ENCODE measurements around the gene ANKLE2.
"Not testable (repeated sequence)": the region's sequence is repeated elsewhere in the genome, so short reads cannot be mapped to it uniquely, and the experiment has no call there.

The ANKLE2 gene

GRCh38 chr12:132776816-132777568 is 15.4 kb upstream of the ANKLE2 start:
- Histone ChIP-seq H3K9ac (ENCODE audit: low read depth, low read length) (no peak overlapping the region), H3K27ac (ENCODE audit: low read depth, low read length) (no peak overlapping the region), H3K36me3 (ENCODE audit: insufficient read depth, low read length) (peaks cover 84% of the 10 kb centered on the region), H3K27me3 (ENCODE audit: insufficient read depth, low read length) (no peaks in the 10 kb centered on the region), H3K4me3 (ENCODE audit: low read length) (no peak overlapping the region), H3K4me1 (ENCODE audit: insufficient read depth, low read length) (no peaks in the 10 kb centered on the region), H3K9me3 (ENCODE audit: insufficient read depth, low read depth, low read length) (no peaks in the 10 kb centered on the region)
- 96% methylated on average over 29 of the region's 29 CpGs for WGBS

GRCh38 chr12:132776230-132776625 is 14.6 kb upstream of the ANKLE2 start:
- H3K9ac ChIP-seq (ENCODE audit: low read depth, low read length); H3K27me3 ChIP-seq (ENCODE audit: insufficient read depth, low read length); H3K9me3 ChIP-seq (ENCODE audit: insufficient read depth, low read depth, low read length); H3K27ac ChIP-seq (ENCODE audit: low read depth, low read length); H3K4me3 ChIP-seq (ENCODE audit: low read length); H3K4me1 ChIP-seq (ENCODE audit: insufficient read depth, low read length): not testable (repeated sequence)
- H3K36me3 ChIP-seq (ENCODE audit: insufficient read depth, low read length): peaks cover 84% of the 10 kb centered on the region
- 91% methylated on average over 11 of the region's 12 CpGs for WGBS

- Histone ChIP-seq H3K27me3 (ENCODE audit: insufficient read depth, low read length) (no peaks in the 10 kb centered on the region), H3K9me3 (ENCODE audit: insufficient read depth, low read depth, low read length) (no peaks in the 10 kb centered on the region), H3K4me1 (ENCODE audit: insufficient read depth, low read length) (no peaks in the 10 kb centered on the region), H3K36me3 (ENCODE audit: insufficient read depth, low read length) (peaks cover 85% of the 10 kb centered on the region), H3K27ac (ENCODE audit: low read depth, low read length) (no peak overlapping the region), H3K4me3 (ENCODE audit: low read length) (no peak overlapping the region), H3K9ac (ENCODE audit: low read depth, low read length) (no peak overlapping the region)
- 95% methylated on average over 23 of the region's 24 CpGs for WGBS
Measured at GRCh38 chr12:132775502-132776229, 14.0 kb upstream of the ANKLE2 start.

- Histone ChIP-seq H3K4me3 (ENCODE audit: low read length) (no peak overlapping the region), H3K36me3 (ENCODE audit: insufficient read depth, low read length) (peaks cover 82% of the 10 kb centered on the region), H3K27me3 (ENCODE audit: insufficient read depth, low read length) (no peaks in the 10 kb centered on the region), H3K9ac (ENCODE audit: low read depth, low read length) (no peak overlapping the region), H3K9me3 (ENCODE audit: insufficient read depth, low read depth, low read length) (no peaks in the 10 kb centered on the region), H3K27ac (ENCODE audit: low read depth, low read length) (peak overlapping the region; percentile 25; the same call in 1 of the 2 replicates), H3K4me1 (ENCODE audit: insufficient read depth, low read length) (no peaks in the 10 kb centered on the region)
- 95% methylated on average over 29 of the region's 30 CpGs for WGBS
Measured at GRCh38 chr12:132774646-132775275, 13.1 kb upstream of the ANKLE2 start.

- Histone ChIP-seq H3K27me3 (ENCODE audit: insufficient read depth, low read length) (no peaks in the 10 kb centered on the region), H3K9me3 (ENCODE audit: insufficient read depth, low read depth, low read length) (no peaks in the 10 kb centered on the region), H3K4me1 (ENCODE audit: insufficient read depth, low read length) (no peaks in the 10 kb centered on the region), H3K9ac (ENCODE audit: low read depth, low read length) (no peak overlapping the region), H3K4me3 (ENCODE audit: low read length) (no peak overlapping the region), H3K27ac (ENCODE audit: low read depth, low read length) (no peak overlapping the region), H3K36me3 (ENCODE audit: insufficient read depth, low read length) (peaks cover 82% of the 10 kb centered on the region)
- 96% methylated on average over 18 of the region's 18 CpGs for WGBS
Measured at GRCh38 chr12:132774159-132774558, 12.5 kb upstream of the ANKLE2 start.

GRCh38 chr12:132773077-132773955 is 11.7 kb upstream of the ANKLE2 start:
- Histone ChIP-seq H3K27me3 (ENCODE audit: insufficient read depth, low read length) (no peaks in the 10 kb centered on the region), H3K4me3 (ENCODE audit: low read length) (no peak overlapping the region), H3K9me3 (ENCODE audit: insufficient read depth, low read depth, low read length) (no peaks in the 10 kb centered on the region), H3K27ac (ENCODE audit: low read depth, low read length) (no peak overlapping the region), H3K36me3 (ENCODE audit: insufficient read depth, low read length) (peaks cover 79% of the 10 kb centered on the region), H3K4me1 (ENCODE audit: insufficient read depth, low read length) (no peaks in the 10 kb centered on the region), H3K9ac (ENCODE audit: low read depth, low read length) (no peak overlapping the region)
- WGBS: 95% methylated on average over 41 of the region's 41 CpGs

GRCh38 chr12:132772606-132773005 is 11.0 kb upstream of the ANKLE2 start:
- no peaks in the 10 kb centered on the region for H3K9me3 ChIP-seq (ENCODE audit: insufficient read depth, low read depth, low read length)
- H3K4me1 ChIP-seq (ENCODE audit: insufficient read depth, low read length): no peaks in the 10 kb centered on the region
- H3K4me3 ChIP-seq (ENCODE audit: low read length): no peak overlapping the region
- H3K9ac ChIP-seq (ENCODE audit: low read depth, low read length): no peak overlapping the region
- H3K27ac ChIP-seq (ENCODE audit: low read depth, low read length): no peak overlapping the region
- no peaks in the 10 kb centered on the region for H3K27me3 ChIP-seq (ENCODE audit: insufficient read depth, low read length)
- WGBS: 96% methylated on average over 14 of the region's 14 CpGs
- H3K36me3 ChIP-seq (ENCODE audit: insufficient read depth, low read length): peaks cover 74% of the 10 kb centered on the region

- Histone ChIP-seq H3K27ac (ENCODE audit: low read depth, low read length) (no peak overlapping the region), H3K9ac (ENCODE audit: low read depth, low read length) (no peak overlapping the region), H3K36me3 (ENCODE audit: insufficient read depth, low read length) (peaks cover 61% of the 10 kb centered on the region), H3K4me3 (ENCODE audit: low read length) (no peak overlapping the region), H3K9me3 (ENCODE audit: insufficient read depth, low read depth, low read length) (no peaks in the 10 kb centered on the region), H3K27me3 (ENCODE audit: insufficient read depth, low read length) (no peaks in the 10 kb centered on the region), H3K4me1 (ENCODE audit: insufficient read depth, low read length) (no peaks in the 10 kb centered on the region)
- WGBS: 97% methylated on average over 14 of the region's 15 CpGs
Measured at GRCh38 chr12:132771126-132771838, 9.7 kb upstream of the ANKLE2 start.

- no peak overlapping the region for H3K27ac ChIP-seq (ENCODE audit: low read depth, low read length)
Measured at GRCh38 chr12:132766380-132767085, 4.9 kb upstream of the ANKLE2 start.

GRCh38 chr12:132765361-132765760 is 3.7 kb upstream of the ANKLE2 start:
- Histone ChIP-seq H3K9me3 (ENCODE audit: insufficient read depth, low read depth, low read length) (no peaks in the 10 kb centered on the region), H3K36me3 (ENCODE audit: insufficient read depth, low read length) (peaks cover 11% of the 10 kb centered on the region), H3K9ac (ENCODE audit: low read depth, low read length) (no peak overlapping the region), H3K27me3 (ENCODE audit: insufficient read depth, low read length) (no peaks in the 10 kb centered on the region), H3K4me1 (ENCODE audit: insufficient read depth, low read length) (no peaks in the 10 kb centered on the region), H3K4me3 (ENCODE audit: low read length) (no peak overlapping the region), H3K27ac (ENCODE audit: low read depth, low read length) (no peak overlapping the region)
- WGBS: 86% methylated on average over 11 of the region's 11 CpGs

More at GRCh38 chr12:132766380-132767085, 4.9 kb upstream of the ANKLE2 start:
- no peak overlapping the region for H3K4me3 ChIP-seq (ENCODE audit: low read length)
- 92% methylated on average over 27 of the region's 27 CpGs for WGBS
- no peak overlapping the region for H3K9ac ChIP-seq (ENCODE audit: low read depth, low read length)
- H3K4me1 ChIP-seq (ENCODE audit: insufficient read depth, low read length): no peaks in the 10 kb centered on the region
- H3K36me3 ChIP-seq (ENCODE audit: insufficient read depth, low read length): peaks cover 19% of the 10 kb centered on the region
- no peaks in the 10 kb centered on the region for H3K9me3 ChIP-seq (ENCODE audit: insufficient read depth, low read depth, low read length)
- H3K27me3 ChIP-seq (ENCODE audit: insufficient read depth, low read length): no peaks in the 10 kb centered on the region

Measured in HUES64 (cell line).